SU-DHL-6 (cell line): ENCODE data around the gene SRRT.

Experiments used
- H2AFZ ChIP-seq: fragments of 200-600 bp; sonication (generic); 2 replicates; pipeline ENCODE4 v1.6.1; 2014; ENCODE audit warnings: low read depth, mild to moderate bottlenecking, moderate library complexity, mixed read lengths, antibody characterized with exemption, low read length; ENCODE audit not compliant: severe bottlenecking
- H3F3A ChIP-seq: fragments of 200-600 bp; shearing (Covaris generic); 2 replicates; pipeline ENCODE4 v1.6.0; 2016; ENCODE audit warnings: antibody characterized with exemption, mild to moderate bottlenecking; ENCODE audit not compliant: insufficient read depth
- H3K27ac ChIP-seq: fragments of 200-600 bp; sonication (generic); 2 replicates; pipeline ENCODE4 v1.5.1; 2016; ENCODE audit warnings: low read depth, mild to moderate bottlenecking, low read length, moderate library complexity, mixed read lengths
- H3K27me3 ChIP-seq: fragments of 200-600 bp; sonication (generic), shearing (Covaris generic); 2 replicates; pipeline ENCODE4 v1.6.0; 2014; ENCODE audit warnings: mild to moderate bottlenecking, low read length
- H3K36me3 ChIP-seq: fragments of 200-600 bp; sonication (generic); 2 replicates; pipeline ENCODE4 v1.6.1; 2014; ENCODE audit warnings: mild to moderate bottlenecking, low read length, mixed read lengths
- H3K4me2 ChIP-seq: fragments of 300-600, 200-600 bp; shearing (Covaris generic), sonication (generic); 2 replicates; pipeline ENCODE4 v1.6.0; 2014; ENCODE audit warnings: low read length, low read depth, mild to moderate bottlenecking; ENCODE audit not compliant: poor library complexity, severe bottlenecking
- H3K4me3 ChIP-seq: fragments of 200-600 bp; sonication (generic); 2 replicates; pipeline ENCODE4 v1.5.1; 2014; ENCODE audit warnings: antibody characterized with exemption, low read length, mild to moderate bottlenecking, mixed read lengths; ENCODE audit not compliant: insufficient read depth, poor library complexity, severe bottlenecking
- H3K79me2 ChIP-seq: fragments of 200-600 bp; sonication (generic); 2 replicates; pipeline ENCODE4 v1.6.1; 2014; ENCODE audit warnings: mild to moderate bottlenecking, low read length, moderate library complexity; ENCODE audit not compliant: insufficient read depth
- H3K9ac ChIP-seq: fragments of 200-600 bp; sonication (generic); 2 replicates; pipeline ENCODE4 v1.7.0; 2014; ENCODE audit warnings: mild to moderate bottlenecking, low read length
- H3K9me2 ChIP-seq: fragments of 200-600 bp; sonication (generic); replicated peaks from 2 replicates; pipeline ENCODE4 v1.6.1; 2014; ENCODE audit warnings: low read length; ENCODE audit not compliant: insufficient read depth
- H3K9me3 ChIP-seq: fragments of 200-600 bp; sonication (generic); 2 replicates; pipeline ENCODE4 v1.6.1; 2014; ENCODE audit warnings: low read length, mixed read lengths; ENCODE audit not compliant: insufficient read depth
- H4K20me1 ChIP-seq: fragments of 200-600 bp; sonication (generic); 2 replicates; pipeline ENCODE4 v1.6.1; 2014; ENCODE audit warnings: low read depth, mild to moderate bottlenecking, antibody characterized with exemption, low read length, moderate library complexity, mixed read lengths
- CTCF ChIP-seq: fragments of 200-600 bp; sonication (generic); IDR thresholded peaks from one replicate; pipeline ENCODE4 v1.5.1; 2017; ENCODE audit warnings: antibody characterized with exemption, mild to moderate bottlenecking, low read length, moderate library complexity; ENCODE audit not compliant: insufficient read depth, poor library complexity, severe bottlenecking
- EZH2phosphoT487 ChIP-seq: fragments of 200-600 bp; sonication (generic), shearing (Covaris generic); conservative IDR thresholded peaks from 2 replicates; pipeline ENCODE4 v1.6.1; 2018; ENCODE audit warnings: mild to moderate bottlenecking, antibody characterized with exemption, low read length, moderate library complexity, mixed read lengths

The SRRT gene

GRCh38 chr7:100873599-100874299 is 1.2 kb upstream of the SRRT start:
- H3K79me2 ChIP-seq: peaks cover 38% of the 10 kb centered on the region

GRCh38 chr7:100874300-100874576 is 665 bp upstream of the SRRT start:
- H3F3A ChIP-seq: no peaks in the 10 kb centered on the region
- peak overlapping the region; percentile 96 for H3K9ac ChIP-seq
- H3K4me3 ChIP-seq: peak overlapping the region; percentile 65
- H3K9me3 ChIP-seq: no peaks in the 10 kb centered on the region
- H3K79me2 ChIP-seq: peaks cover 43% of the 10 kb centered on the region
- H3K4me2 ChIP-seq: peak overlapping the region; percentile 70
- peak overlapping the region; percentile 76 for H3K27ac ChIP-seq
- H3K27me3 ChIP-seq: no peaks in the 10 kb centered on the region
- no peaks in the 10 kb centered on the region for H3K9me2 ChIP-seq
- TF ChIP-seq CTCF (no peak), EZH2phosphoT487 (no peak)
- peak overlapping the region; percentile 6 for H2AFZ ChIP-seq
- peaks cover 17% of the 10 kb centered on the region; the same call in 1 of the 2 replicates for H4K20me1 ChIP-seq
- H3K36me3 ChIP-seq: peaks cover 16% of the 10 kb centered on the region

More at GRCh38 chr7:100873599-100874299, 1.2 kb upstream of the SRRT start:
- H3F3A ChIP-seq: no peaks in the 10 kb centered on the region
- H3K9me2 ChIP-seq: no peaks in the 10 kb centered on the region
- H3K9me3 ChIP-seq: no peaks in the 10 kb centered on the region
- H3K27me3 ChIP-seq: no peaks in the 10 kb centered on the region
- peak overlapping the region; percentile 76 for H3K27ac ChIP-seq
- H3K4me2 ChIP-seq: peak overlapping the region; percentile 70
- H4K20me1 ChIP-seq: peaks cover 17% of the 10 kb centered on the region; the same call in 1 of the 2 replicates
- H2AFZ ChIP-seq: no peak overlapping the region
- peak overlapping the region; percentile 96 for H3K9ac ChIP-seq
- H3K36me3 ChIP-seq: peaks cover 15% of the 10 kb centered on the region; the same call in 1 of the 2 replicates
- TF ChIP-seq EZH2phosphoT487 (no peak), CTCF (no peak)
- H3K4me3 ChIP-seq: peak overlapping the region; percentile 65

DNA sequence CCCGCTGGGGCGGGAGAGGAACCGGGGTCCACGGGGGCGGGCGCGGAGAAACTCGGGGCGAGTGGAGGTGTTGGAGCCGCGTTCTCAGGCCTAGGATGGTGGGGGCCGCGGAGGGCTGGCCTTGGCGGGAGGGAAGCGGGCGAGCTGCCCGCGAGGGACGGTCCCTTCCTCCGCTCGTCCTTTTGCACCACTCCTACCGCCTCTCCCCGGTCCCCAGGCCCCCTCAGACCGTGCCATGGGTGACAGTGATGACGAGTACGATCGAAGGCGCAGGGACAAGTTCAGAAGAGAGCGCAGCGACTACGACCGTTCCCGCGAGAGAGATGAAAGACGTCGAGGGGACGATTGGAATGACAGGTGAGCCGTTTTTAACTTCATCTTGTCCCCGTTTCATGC is 451 bp downstream of the SRRT start:
- peak overlapping the region; percentile 88 for H3K4me3 ChIP-seq
- H3K27me3 ChIP-seq: no peaks in the 10 kb centered on the region
- peaks cover 54% of the 10 kb centered on the region for H3K79me2 ChIP-seq
- TF ChIP-seq EZH2phosphoT487: no peak
- no peak for TF ChIP-seq CTCF
- H4K20me1 ChIP-seq: peaks cover 17% of the 10 kb centered on the region; the same call in 1 of the 2 replicates
- peak overlapping the region; percentile 83 for H3K4me2 ChIP-seq
- peak overlapping the region; percentile 96 for H3K9ac ChIP-seq
- no peaks in the 10 kb centered on the region for H3K9me2 ChIP-seq
- H3K27ac ChIP-seq: peak overlapping the region; percentile 79
- no peaks in the 10 kb centered on the region for H3F3A ChIP-seq
- H2AFZ ChIP-seq: peak overlapping the region; percentile 44
- no peaks in the 10 kb centered on the region for H3K9me3 ChIP-seq
- peaks cover 18% of the 10 kb centered on the region for H3K36me3 ChIP-seq
